Peyer's patch (tissue), 4 donors: ENCODE results near the gene ZNF316. TPM values are rescaled to one million over a fixed set of nuclear protein-coding genes. Genes with fewer than 3 reads are reported as not detected.

Experiments
- DNase-seq, 3 donors: peaks; one replicate each; pipeline ENCODE4 v3.0.0-alpha.2; 2017 to 2019
- H3K27ac ChIP-seq, 4 donors: fragments of 200-600 bp; sonication (generic); one replicate each; pipeline ENCODE4 v1.5.1; 2016 to 2019
- H3K27me3 ChIP-seq, 2 donors: fragments of 200-600 bp; sonication (generic); one replicate each; pipeline ENCODE4 v1.5.1; 2019
- H3K36me3 ChIP-seq, 3 donors: fragments of 200-600 bp; sonication (generic); one replicate each; pipeline ENCODE4 v1.5.1; 2016 to 2019
- H3K4me1 ChIP-seq, 4 donors: fragments of 200-600 bp; sonication (generic); one replicate each; pipeline ENCODE4 v1.5.1; 2016 to 2019
- H3K4me3 ChIP-seq, 4 donors: fragments of 200-600 bp; sonication (generic); 1 replicate in 3 of 4; 2 replicates in 1 of 4; pipeline ENCODE4 v1.5.1; 2016 to 2019; ENCODE audit warnings: mild to moderate bottlenecking in 1 of 4
- H3K9me3 ChIP-seq, 4 donors: fragments of 200-600 bp; sonication (generic); one replicate each; pipeline ENCODE4 v1.5.1; 2016 to 2019; ENCODE audit warnings: mild to moderate bottlenecking in 1 of 4
- POLR2A ChIP-seq, 2 donors: fragments of 450-650 bp; IDR thresholded peaks; one replicate each; pipeline ENCODE4 v1.5.1; 2017; ENCODE audit warnings: antibody characterized with exemption in 2 of 2, mild to moderate bottlenecking in 2 of 2, moderate library complexity in 2 of 2
- total RNA-seq, 4 donors: library from RNA; depleted of rRNA; stranded (reverse); fragments of >200 nt; gene quantifications; one replicate each; pipeline ENCODE4 v1.1.0, GENCODE V29; 2016
- TF ChIP-seq, protein P1 (sequence below), 6 experiments: fragments of 450-650 bp in 4 of 6; fragments of 200-600 bp in 2 of 6; sonication (generic) in 1 of 6; IDR thresholded peaks; one replicate each; pipeline ENCODE4 v1.5.1; 2017 to 2019; ENCODE audit warnings: antibody characterized with exemption in 6 of 6, mild to moderate bottlenecking in 3 of 6, moderate library complexity in 1 of 6

The ZNF316 gene
- total RNA-seq, 4 donors from 2014 or later: 21.7 to 51.2 (median 39.2) TPM

DNA sequence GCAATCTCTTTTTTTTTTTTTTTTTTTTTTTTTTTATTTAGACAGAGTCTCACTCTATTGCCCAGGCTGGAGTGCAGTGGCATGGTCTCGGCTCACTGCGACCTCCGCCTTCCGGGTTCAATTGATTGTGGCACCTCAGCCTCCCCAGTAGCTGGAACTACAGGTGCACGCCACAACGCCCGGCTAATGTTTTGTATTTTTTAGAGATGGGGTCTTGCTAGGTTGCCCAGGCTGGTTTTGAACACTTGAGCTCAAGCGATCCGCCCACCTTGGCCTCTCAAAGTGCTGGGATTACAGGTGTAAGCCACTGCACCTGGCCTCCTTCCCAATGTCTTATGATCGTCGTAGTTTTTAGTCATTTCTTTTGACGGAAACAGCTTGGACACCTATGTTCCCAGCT is 28.3 kb upstream of the ZNF316 start:
- Histone ChIP-seq H3K27me3 (no peaks in the 10 kb centered on the region), H3K4me1 (no peaks in the 10 kb centered on the region), H3K27ac (no peak overlapping the region), H3K36me3 (peaks cover 0 to 51% (median 0%) of the 10 kb centered on the region in 3 donors), H3K4me3 (no peak overlapping the region), H3K9me3 (no peaks in the 10 kb centered on the region)
- no peak for DNase-seq
- TF ChIP-seq POLR2A (IDR thresholded peaks at IDR 0.05): no peak
- TF ChIP-seq, protein P1, sequence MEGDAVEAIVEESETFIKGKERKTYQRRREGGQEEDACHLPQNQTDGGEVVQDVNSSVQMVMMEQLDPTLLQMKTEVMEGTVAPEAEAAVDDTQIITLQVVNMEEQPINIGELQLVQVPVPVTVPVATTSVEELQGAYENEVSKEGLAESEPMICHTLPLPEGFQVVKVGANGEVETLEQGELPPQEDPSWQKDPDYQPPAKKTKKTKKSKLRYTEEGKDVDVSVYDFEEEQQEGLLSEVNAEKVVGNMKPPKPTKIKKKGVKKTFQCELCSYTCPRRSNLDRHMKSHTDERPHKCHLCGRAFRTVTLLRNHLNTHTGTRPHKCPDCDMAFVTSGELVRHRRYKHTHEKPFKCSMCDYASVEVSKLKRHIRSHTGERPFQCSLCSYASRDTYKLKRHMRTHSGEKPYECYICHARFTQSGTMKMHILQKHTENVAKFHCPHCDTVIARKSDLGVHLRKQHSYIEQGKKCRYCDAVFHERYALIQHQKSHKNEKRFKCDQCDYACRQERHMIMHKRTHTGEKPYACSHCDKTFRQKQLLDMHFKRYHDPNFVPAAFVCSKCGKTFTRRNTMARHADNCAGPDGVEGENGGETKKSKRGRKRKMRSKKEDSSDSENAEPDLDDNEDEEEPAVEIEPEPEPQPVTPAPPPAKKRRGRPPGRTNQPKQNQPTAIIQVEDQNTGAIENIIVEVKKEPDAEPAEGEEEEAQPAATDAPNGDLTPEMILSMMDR (IDR thresholded peaks at IDR 0.05): no peak

DNA sequence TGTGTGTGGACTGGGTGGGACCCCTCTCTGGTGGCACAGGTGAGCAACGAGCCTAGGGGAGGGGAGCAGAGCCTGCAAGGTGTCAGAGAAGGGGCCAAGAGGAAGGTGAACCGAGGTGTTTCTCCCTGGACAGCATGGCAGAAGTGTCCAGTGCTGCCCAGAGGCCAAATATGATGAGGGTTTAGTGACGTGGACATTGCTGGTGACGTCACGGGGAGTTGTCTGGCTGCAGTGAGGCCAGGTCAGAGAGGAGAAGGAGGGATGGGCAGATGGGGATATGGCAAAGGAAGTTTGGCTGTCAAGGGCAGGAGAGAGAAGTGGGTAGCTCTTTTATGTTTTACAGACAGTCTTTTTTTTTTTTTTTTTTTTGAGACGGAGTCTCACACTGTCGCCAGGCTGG is 24.3 kb upstream of the ZNF316 start:
- TF ChIP-seq POLR2A (IDR thresholded peaks at IDR 0.05): no peak
- TF ChIP-seq, protein P1 (IDR thresholded peaks at IDR 0.05): no peak

DNA sequence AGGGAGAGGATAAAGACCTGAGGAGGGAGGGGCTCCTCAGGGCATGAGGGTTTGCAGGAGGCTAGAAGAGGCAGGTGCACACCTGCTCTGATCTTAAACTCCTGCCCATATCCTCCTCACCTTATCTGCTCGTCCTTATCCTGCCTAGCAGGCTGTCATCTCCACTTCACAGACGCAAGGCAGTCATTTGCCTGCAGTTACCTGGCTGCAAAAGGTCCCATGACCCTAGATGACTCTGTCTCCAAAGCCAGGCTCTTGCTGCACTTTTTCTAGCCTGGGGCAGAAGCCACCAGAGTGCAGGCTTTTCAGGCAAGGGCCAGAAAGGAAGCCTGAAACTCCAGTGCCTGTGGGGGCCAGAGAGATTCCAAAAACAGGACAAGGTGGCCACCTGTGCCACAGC is 23.4 kb upstream of the ZNF316 start:
- H3K4me3 ChIP-seq: no peak overlapping the region
- peaks cover 0 to 5% of the 10 kb centered on the region in 2 donors for H3K27me3 ChIP-seq
- TF ChIP-seq, protein P1 (IDR thresholded peaks at IDR 0.05): no peak
- TF ChIP-seq POLR2A (IDR thresholded peaks at IDR 0.05): no peak
- peaks cover 0 to 13% (median 7%) of the 10 kb centered on the region in 4 donors for H3K4me1 ChIP-seq
- DNase-seq: no peak
- no peak overlapping the region for H3K27ac ChIP-seq
- H3K36me3 ChIP-seq: peaks cover 0 to 7% (median 0%) of the 10 kb centered on the region in 3 donors
- H3K9me3 ChIP-seq: no peaks in the 10 kb centered on the region

More for the DNA sequence above, 24.3 kb upstream of the ZNF316 start:
- Histone ChIP-seq H3K36me3 (peaks cover 0 to 14% (median 0%) of the 10 kb centered on the region in 3 donors), H3K27me3 (peaks cover 0 to 5% of the 10 kb centered on the region in 2 donors), H3K9me3 (no peaks in the 10 kb centered on the region), H3K4me3 (no peak overlapping the region), H3K4me1 (peaks cover 0 to 13% (median 7%) of the 10 kb centered on the region in 4 donors), H3K27ac (no peak overlapping the region)
- no peak for DNase-seq

DNA sequence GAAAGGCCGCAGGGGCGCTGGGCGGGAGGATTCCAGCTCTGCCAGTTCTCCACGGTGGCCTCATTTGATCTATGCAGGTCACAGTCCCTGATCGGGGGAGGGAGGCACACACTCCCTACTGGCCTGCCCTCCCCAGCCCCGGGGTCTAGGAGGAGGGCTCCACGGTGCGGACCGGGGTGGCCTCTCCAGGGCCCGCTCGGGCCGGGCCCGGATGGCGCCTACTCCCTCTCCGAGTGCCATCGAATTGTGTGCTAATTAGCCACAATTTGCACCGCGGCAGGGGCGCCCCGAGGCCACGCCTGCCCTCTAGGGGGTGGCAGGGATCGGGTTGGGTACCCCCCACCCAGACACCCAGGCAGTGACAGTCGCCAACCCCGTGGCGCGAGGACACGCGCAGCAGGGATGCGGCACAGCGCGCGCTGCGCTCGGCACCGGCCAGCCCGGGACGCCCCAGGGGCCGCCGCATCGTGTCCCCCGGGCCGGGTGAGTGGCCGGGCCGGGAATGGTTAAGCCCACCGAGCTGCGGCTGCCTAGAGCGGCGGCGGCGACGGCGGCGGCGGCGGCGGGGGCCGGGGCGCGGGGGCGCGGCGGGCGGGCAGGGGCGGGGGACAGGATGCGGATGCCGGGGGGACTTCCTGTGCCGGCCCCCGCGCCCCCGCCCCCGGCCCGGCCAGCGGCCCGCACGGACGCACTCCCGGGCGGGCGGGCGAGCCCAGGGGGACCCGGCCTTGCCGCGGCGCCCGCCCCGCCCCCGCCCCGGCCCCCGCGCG is 22.0 kb upstream of the ZNF316 start, which contains the start of gene ZNF853:
Gene ZNF853 (plus strand): TSS at position 658 of the 770 bp plus-strand sequence. CDS start 565 bp downstream, outside the sequence.
- Histone ChIP-seq H3K4me1 (peaks cover 0 to 13% (median 10%) of the 10 kb centered on the region in 4 donors), H3K4me3 (peak within 1 kb of the TSS; percentile 43 to 76 (median 66)), H3K27me3 (peaks cover 0 to 5% of the 10 kb centered on the region in 2 donors), H3K27ac (peak within 1 kb of the TSS in 2 of 4 donors; percentile 30 to 70), H3K36me3 (no peaks in the 10 kb centered on the region), H3K9me3 (no peaks in the 10 kb centered on the region)
- DNase-seq: no peak
- no peak for TF ChIP-seq POLR2A (IDR thresholded peaks at IDR 0.05)
- TF ChIP-seq, protein P1 (IDR thresholded peaks at IDR 0.05): no peak

DNA sequence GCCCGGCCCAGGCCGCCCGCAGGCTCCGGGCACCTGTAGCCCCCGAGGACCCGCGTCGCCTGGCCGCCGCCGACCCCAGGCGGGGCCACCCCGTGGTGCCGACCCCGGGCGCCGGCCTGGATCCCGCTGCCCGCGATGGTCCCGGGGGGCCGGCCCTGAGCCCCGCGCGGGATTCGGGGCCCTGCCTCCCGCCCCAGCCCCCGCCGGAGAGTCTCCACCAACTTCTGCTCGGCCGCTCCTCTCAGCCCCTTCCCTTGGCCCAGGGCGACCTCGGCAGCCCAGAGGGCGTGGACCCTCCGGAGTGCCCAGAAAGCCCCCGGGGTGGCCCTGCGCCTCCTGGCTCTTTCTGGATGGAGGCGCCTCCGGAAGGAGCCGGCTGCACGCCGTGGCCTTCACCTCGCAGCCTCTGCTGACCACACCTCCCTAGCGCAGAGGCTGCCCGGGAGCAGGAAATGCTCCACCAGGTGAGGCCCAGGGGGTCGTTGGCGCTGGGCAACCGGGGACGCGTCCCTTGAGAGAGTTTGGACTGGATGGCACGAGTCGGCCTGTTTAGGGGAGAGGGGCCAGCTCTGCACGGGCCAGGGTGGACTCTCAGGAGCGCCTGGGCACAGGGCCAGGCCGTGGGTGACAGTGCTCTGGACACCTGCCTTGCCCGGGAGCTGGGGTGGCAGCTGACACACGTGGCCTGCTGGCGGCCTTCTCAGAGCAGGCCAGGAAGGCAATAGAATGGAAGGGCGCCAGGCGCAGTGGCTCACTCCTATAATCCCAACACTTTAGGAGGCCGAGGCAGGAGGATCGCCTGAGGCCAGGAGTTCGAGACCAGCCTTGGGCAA is 21.2 kb upstream of the ZNF316 start:
- TF ChIP-seq, protein P1 (IDR thresholded peaks at IDR 0.05): no peak
- no peak for TF ChIP-seq POLR2A (IDR thresholded peaks at IDR 0.05)
- Histone ChIP-seq H3K27ac (peak overlapping the region in 2 of 4 donors; percentile 19 to 70), H3K27me3 (peaks cover 0 to 5% of the 10 kb centered on the region in 2 donors), H3K36me3 (no peaks in the 10 kb centered on the region), H3K9me3 (no peaks in the 10 kb centered on the region), H3K4me1 (peaks cover 0 to 20% (median 12%) of the 10 kb centered on the region in 4 donors), H3K4me3 (peak overlapping the region; percentile 42 to 76 (median 66))
- DNase-seq: no peak
